ENCODE measurements around the gene GAB1.
A peak's percentile ranks its signal among the peaks of the same experiment; 100 is the strongest.

The GAB1 gene

GRCh38 chr4:143512978-143513313 lies 176.3 kb downstream of the GAB1 start:
- DNase-seq, result no peak

- peak; percentile 98 for DNase-seq
Measured at GRCh38 chr4:143513314-143514168, 176.9 kb downstream of the GAB1 start, which contains the start of gene SMARCA5. Gene SMARCA5, plus strand, starts transcription at chr4:143513702. Its CDS starts 223 bp downstream, at chr4:143513925.

- DNase-seq, result no peak
Measured at GRCh38 chr4:143514169-143514495, 177.5 kb downstream of the GAB1 start.

GRCh38 chr4:143514497-143514896 lies 177.8 kb downstream of the GAB1 start:
- DNase-seq, result peak; percentile 23

GRCh38 chr4:143514901-143515300 lies 178.2 kb downstream of the GAB1 start:
- no peak for DNase-seq

- no peak for DNase-seq
Measured at GRCh38 chr4:143515905-143516304, 179.2 kb downstream of the GAB1 start.

GRCh38 chr4:143517764-143518163 lies 181.1 kb downstream of the GAB1 start:
- no peak for DNase-seq

All from kidney glomerular epithelial cell (primary cell).